SU-DHL-6 (cell line): ENCODE measurements around the gene NOL3.

Experiments
- CTCF ChIP-seq: fragments of 200-600 bp; sonication (generic); IDR thresholded peaks from one replicate; pipeline ENCODE4 v1.5.1; 2017; ENCODE audit warnings: antibody characterized with exemption, mild to moderate bottlenecking, low read length, moderate library complexity; ENCODE audit not compliant: insufficient read depth, poor library complexity, severe bottlenecking
- EZH2phosphoT487 ChIP-seq: fragments of 200-600 bp; sonication (generic), shearing (Covaris generic); conservative IDR thresholded peaks from 2 replicates; pipeline ENCODE4 v1.6.1; 2018; ENCODE audit warnings: mild to moderate bottlenecking, antibody characterized with exemption, low read length, moderate library complexity, mixed read lengths

GRCh38 chr16:67154578-67155294 lies 15.6 kb upstream of the NOL3 start:
- TF ChIP-seq CTCF (no peak), EZH2phosphoT487 (no peak)
